ENCODE data around the gene ETDA.
"Not testable (repeated sequence)": the region's sequence is repeated elsewhere in the genome, so short reads cannot be mapped to it uniquely, and the experiment has no call there.

ETDA gene

GRCh38 chrX:135257469-135257868 is 5.6 kb downstream of the ETDA start:
- no peaks in the 10 kb centered on the region for H3K36me3 ChIP-seq (ENCODE audit: control insufficient read depth, insufficient read depth, low read length)
- H3K4me3 ChIP-seq (ENCODE audit: low read depth, low read length) = no peak overlapping the region
- H3K27ac ChIP-seq = no peak overlapping the region
- no peaks in the 10 kb centered on the region for H3K27me3 ChIP-seq (ENCODE audit: control insufficient read depth, insufficient read depth, low read length)
- no peaks in the 10 kb centered on the region for H3K9me3 ChIP-seq (ENCODE audit: control insufficient read depth, low read length)
- no peaks in the 10 kb centered on the region for H3K4me1 ChIP-seq
- no peak overlapping the region for H3K4me2 ChIP-seq (ENCODE audit: low read length)
- TF ChIP-seq, protein P1, sequence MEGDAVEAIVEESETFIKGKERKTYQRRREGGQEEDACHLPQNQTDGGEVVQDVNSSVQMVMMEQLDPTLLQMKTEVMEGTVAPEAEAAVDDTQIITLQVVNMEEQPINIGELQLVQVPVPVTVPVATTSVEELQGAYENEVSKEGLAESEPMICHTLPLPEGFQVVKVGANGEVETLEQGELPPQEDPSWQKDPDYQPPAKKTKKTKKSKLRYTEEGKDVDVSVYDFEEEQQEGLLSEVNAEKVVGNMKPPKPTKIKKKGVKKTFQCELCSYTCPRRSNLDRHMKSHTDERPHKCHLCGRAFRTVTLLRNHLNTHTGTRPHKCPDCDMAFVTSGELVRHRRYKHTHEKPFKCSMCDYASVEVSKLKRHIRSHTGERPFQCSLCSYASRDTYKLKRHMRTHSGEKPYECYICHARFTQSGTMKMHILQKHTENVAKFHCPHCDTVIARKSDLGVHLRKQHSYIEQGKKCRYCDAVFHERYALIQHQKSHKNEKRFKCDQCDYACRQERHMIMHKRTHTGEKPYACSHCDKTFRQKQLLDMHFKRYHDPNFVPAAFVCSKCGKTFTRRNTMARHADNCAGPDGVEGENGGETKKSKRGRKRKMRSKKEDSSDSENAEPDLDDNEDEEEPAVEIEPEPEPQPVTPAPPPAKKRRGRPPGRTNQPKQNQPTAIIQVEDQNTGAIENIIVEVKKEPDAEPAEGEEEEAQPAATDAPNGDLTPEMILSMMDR (IDR thresholded peaks at IDR 0.05) = no peak
- H2AFZ ChIP-seq = no peak overlapping the region
- H3K79me2 ChIP-seq = no peaks in the 10 kb centered on the region
- H3K9ac ChIP-seq = no peak overlapping the region

DNA sequence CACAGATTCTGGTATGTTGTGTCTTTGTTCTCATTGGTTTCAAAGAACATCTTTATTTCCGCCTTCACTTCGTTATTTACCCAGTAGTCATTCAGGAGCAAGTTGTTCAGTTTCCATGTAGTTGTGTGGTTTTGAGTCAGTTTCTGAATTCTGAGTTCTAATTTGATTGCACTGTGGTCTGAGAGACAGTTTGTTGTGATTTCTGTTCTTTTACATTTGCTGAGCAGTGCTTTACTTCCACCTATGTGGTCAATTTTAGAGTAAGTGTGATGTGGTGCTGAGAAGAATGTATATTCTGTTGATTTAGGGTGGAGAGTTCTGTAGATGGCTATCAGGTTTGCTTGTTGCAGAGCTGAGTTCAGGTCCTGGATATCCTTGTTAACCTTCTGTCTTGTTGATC is 9.1 kb downstream of the ETDA start:
- not testable (repeated sequence) for H3K36me3 ChIP-seq (ENCODE audit: control insufficient read depth, insufficient read depth, low read length); H2AFZ ChIP-seq; H3K9me3 ChIP-seq (ENCODE audit: control insufficient read depth, low read length); H3K9ac ChIP-seq; H3K27ac ChIP-seq; H3K79me2 ChIP-seq; H3K27me3 ChIP-seq (ENCODE audit: control insufficient read depth, insufficient read depth, low read length); H3K4me1 ChIP-seq; H3K4me3 ChIP-seq (ENCODE audit: low read depth, low read length); H3K4me2 ChIP-seq (ENCODE audit: low read length)

GRCh38 chrX:135263376-135263775 is 11.5 kb downstream of the ETDA start:
- not testable (repeated sequence) for H3K4me2 ChIP-seq (ENCODE audit: low read length); H3K79me2 ChIP-seq; H3K4me1 ChIP-seq; H3K9me3 ChIP-seq (ENCODE audit: control insufficient read depth, low read length); H2AFZ ChIP-seq; H3K27ac ChIP-seq; H3K9ac ChIP-seq; H3K4me3 ChIP-seq (ENCODE audit: low read depth, low read length); H3K27me3 ChIP-seq (ENCODE audit: control insufficient read depth, insufficient read depth, low read length); H3K36me3 ChIP-seq (ENCODE audit: control insufficient read depth, insufficient read depth, low read length)

DNA sequence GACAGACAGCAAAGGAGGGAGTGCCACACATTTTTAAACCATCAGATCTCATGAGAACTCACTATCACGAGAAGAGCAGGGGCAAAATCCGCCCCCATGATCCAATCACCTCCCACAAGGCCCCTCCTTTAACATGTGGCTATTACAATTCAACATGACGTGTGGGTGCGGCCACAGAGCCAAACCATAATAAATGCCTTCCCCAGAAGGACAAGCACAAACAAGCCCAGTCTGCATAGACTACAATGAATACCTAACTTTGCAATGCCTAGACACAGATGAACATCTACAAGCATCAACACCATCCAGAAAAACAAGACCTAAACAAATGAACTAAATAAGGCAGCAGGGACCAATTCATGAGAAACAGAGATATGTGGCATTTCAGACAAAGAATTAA is 12.3 kb downstream of the ETDA start:
- TF ChIP-seq, protein P1 (IDR thresholded peaks at IDR 0.05) = no peak
- Histone ChIP-seq H3K27ac (no peak overlapping the region), H3K4me3 (ENCODE audit: low read depth, low read length) (no peak overlapping the region), H3K9me3 (ENCODE audit: control insufficient read depth, low read length) (no peaks in the 10 kb centered on the region), H3K4me1 (no peaks in the 10 kb centered on the region), H3K36me3 (ENCODE audit: control insufficient read depth, insufficient read depth, low read length) (no peaks in the 10 kb centered on the region), H3K79me2 (no peaks in the 10 kb centered on the region), H3K4me2 (ENCODE audit: low read length) (no peak overlapping the region), H2AFZ (no peak overlapping the region), H3K27me3 (ENCODE audit: control insufficient read depth, insufficient read depth, low read length) (no peaks in the 10 kb centered on the region), H3K9ac (no peak overlapping the region)

DNA sequence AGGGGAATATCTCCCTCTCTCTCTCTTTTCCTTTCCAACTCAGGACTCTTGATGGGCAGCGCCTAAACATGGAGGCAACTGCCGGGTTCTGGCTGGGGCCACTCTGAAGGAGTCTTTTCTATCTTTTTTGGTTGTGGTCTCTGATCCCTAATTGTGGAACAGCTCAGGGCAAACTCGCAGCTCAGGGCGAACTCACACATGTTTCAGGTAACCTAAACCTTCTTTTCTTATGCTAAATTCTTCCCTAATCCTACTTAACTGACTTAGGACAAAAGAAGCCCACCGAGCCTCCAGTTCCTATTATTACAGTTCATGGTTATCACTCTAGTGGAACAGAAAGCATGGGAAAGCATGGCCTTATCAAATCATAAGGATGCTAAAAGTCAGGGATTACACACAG is 21.3 kb downstream of the ETDA start:
- no peaks in the 10 kb centered on the region for H3K9me3 ChIP-seq (ENCODE audit: control insufficient read depth, low read length)
- no peaks in the 10 kb centered on the region for H3K4me1 ChIP-seq
- no peaks in the 10 kb centered on the region for H3K36me3 ChIP-seq (ENCODE audit: control insufficient read depth, insufficient read depth, low read length)
- H3K4me2 ChIP-seq (ENCODE audit: low read length) = no peak overlapping the region
- H3K27me3 ChIP-seq (ENCODE audit: control insufficient read depth, insufficient read depth, low read length) = no peaks in the 10 kb centered on the region
- no peak overlapping the region for H3K9ac ChIP-seq
- no peak overlapping the region for H3K27ac ChIP-seq
- H2AFZ ChIP-seq = no peak overlapping the region
- H3K4me3 ChIP-seq (ENCODE audit: low read depth, low read length) = no peak overlapping the region
- TF ChIP-seq, protein P1 (IDR thresholded peaks at IDR 0.05) = no peak
- no peaks in the 10 kb centered on the region for H3K79me2 ChIP-seq

DNA sequence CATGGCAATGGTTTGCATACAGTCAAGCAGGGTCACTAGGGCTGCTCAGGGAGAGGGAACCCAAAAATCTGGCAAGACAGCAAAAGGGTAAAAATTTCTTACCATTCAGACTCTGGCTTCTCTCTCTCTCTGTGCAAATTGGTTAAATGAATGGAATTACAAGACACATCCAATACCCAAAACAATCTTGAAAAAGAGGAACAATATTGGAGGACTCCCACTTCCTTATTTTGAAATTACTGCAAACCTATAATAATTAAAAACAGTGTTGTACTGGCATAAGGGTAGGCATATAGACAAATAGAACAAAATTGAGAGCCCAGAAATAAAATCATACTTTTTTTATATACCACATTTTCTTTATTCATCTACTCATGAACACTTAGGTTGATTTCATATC is 24.1 kb downstream of the ETDA start:
- Histone ChIP-seq H3K9ac (no peak overlapping the region), H3K79me2 (no peaks in the 10 kb centered on the region), H3K36me3 (ENCODE audit: control insufficient read depth, insufficient read depth, low read length) (no peaks in the 10 kb centered on the region), H3K4me3 (ENCODE audit: low read depth, low read length) (no peak overlapping the region), H3K9me3 (ENCODE audit: control insufficient read depth, low read length) (no peaks in the 10 kb centered on the region), H3K4me2 (ENCODE audit: low read length) (no peak overlapping the region), H3K27me3 (ENCODE audit: control insufficient read depth, insufficient read depth, low read length) (no peaks in the 10 kb centered on the region), H2AFZ (no peak overlapping the region), H3K27ac (no peak overlapping the region), H3K4me1 (no peaks in the 10 kb centered on the region)
- TF ChIP-seq, protein P1 (IDR thresholded peaks at IDR 0.05) = no peak
